Measurements from ENCODE around the gene C4BPB. TPM values are rescaled to one million over a fixed set of nuclear protein-coding genes. Genes with fewer than 3 reads are reported as not detected.
A peak's percentile ranks its signal among the peaks of the same experiment; 100 is the strongest.

C4BPB gene
- total and polyA plus RNA-seq, 2 of the 13 experiments (the other 11 are each of a cell fraction or from before 2014, with no cell fraction given), result 155 to 266 TPM

- TF ChIP-seq MYC (CRISPR knock-in tag; IDR thresholded peaks at IDR 0.05; ENCODE audit: borderline replicate concordance) (no peak), FOXK2 (IDR thresholded peaks at IDR 0.05) (no peak), IKZF5 (CRISPR knock-in tag; IDR thresholded peaks at IDR 0.05) (no peak), KLF11 (CRISPR knock-in tag; IDR thresholded peaks at IDR 0.05) (no peak)
- TF ChIP-seq, protein P1, sequence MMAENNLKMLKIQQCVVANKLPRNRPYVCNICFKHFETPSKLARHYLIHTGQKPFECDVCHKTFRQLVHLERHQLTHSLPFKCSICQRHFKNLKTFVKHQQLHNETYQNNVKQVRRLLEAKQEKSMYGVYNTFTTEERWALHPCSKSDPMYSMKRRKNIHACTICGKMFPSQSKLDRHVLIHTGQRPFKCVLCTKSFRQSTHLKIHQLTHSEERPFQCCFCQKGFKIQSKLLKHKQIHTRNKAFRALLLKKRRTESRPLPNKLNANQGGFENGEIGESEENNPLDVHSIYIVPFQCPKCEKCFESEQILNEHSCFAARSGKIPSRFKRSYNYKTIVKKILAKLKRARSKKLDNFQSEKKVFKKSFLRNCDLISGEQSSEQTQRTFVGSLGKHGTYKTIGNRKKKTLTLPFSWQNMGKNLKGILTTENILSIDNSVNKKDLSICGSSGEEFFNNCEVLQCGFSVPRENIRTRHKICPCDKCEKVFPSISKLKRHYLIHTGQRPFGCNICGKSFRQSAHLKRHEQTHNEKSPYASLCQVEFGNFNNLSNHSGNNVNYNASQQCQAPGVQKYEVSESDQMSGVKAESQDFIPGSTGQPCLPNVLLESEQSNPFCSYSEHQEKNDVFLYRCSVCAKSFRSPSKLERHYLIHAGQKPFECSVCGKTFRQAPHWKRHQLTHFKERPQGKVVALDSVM (CRISPR knock-in tag; IDR thresholded peaks at IDR 0.05), result no peak
These were observed 21.5 kb upstream of the C4BPB start (continued) for GRCh38 chr1:207067185-207067584.

DNA sequence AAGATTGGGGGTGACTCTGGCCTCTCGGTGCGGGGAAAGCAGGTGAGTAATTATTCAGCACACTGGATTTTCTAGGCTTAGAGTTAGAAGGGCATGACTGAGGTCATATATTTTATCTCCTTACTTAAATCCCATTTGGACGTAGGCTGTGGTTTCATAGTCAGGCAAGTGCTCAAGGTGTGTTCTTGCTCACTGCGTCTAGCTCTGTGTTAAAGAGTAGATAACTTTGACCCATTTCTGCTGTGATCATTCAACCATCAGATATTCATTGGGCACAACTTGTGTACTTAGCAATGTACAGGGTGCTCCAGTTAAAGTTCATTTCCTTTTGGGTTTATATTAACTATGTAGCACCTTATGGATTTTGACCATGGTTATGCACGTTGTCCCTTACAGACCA, 21.0 kb upstream of the C4BPB start:
- H2AFZ ChIP-seq (ENCODE audit: low read length), result no peak overlapping the region
- 63% methylated on average over 5 of the region's 5 CpGs for WGBS (ENCODE audit: low lambda C conversion rate)
- ChIA-PET POLR2A (interaction anchor here (1.1 kb wide), 1 partner anchor 14 kb away, joined by 3 read pairs; the partner anchor contains the start of gene PFKFB2), CTCF (ENCODE audit: low intra/inter-chr PET ratio, low total read pairs) (no interaction called here)
- H3K36me3 ChIP-seq (replicated peaks in 1 of 2; ENCODE audit: control insufficient read depth in 1 of 2, insufficient read depth in 2 of 2, low read length in 2 of 2), result peaks cover 12 to 37% of the 10 kb centered on the region in 2 experiments; a peak in 4 of 5 replicates
- H3K27me3 ChIP-seq (ENCODE audit: control insufficient read depth in 1 of 2, insufficient read depth in 2 of 2, low read length in 2 of 2), result no peaks in the 10 kb centered on the region
- no peaks in the 10 kb centered on the region for H4K20me1 ChIP-seq (ENCODE audit: insufficient read depth, low read length)
- no peak for FAIRE-seq
- H3K9ac ChIP-seq (ENCODE audit: insufficient read depth, low read depth, low read length), result no peak overlapping the region
- H3K4me3 ChIP-seq (replicated peaks in 1 of 3; ENCODE audit: insufficient read depth in 1 of 3, low read depth in 2 of 3, low read length in 3 of 3), result no peak overlapping the region
- peak overlapping the region; percentile 8; the same call in 1 of the 2 replicates for H3K4me2 ChIP-seq (ENCODE audit: low read depth, low read length)
- H3K9me3 ChIP-seq (ENCODE audit: low read length), result no peaks in the 10 kb centered on the region
- intact Hi-C loops (cut with micrococcal nuclease; ENCODE audit: unreplicated experiment), result no loop called here
- peak overlapping the region; percentile 46 for H3K27ac ChIP-seq (ENCODE audit: extremely low read length, insufficient read depth, low read length)
- H3K4me1 ChIP-seq (ENCODE audit: insufficient read depth, low read length), result peaks cover 21% of the 10 kb centered on the region
- ATAC-seq, result peak; percentile 75
- no TSS peak for BruUV-seq (replicated peaks)
- H3K79me2 ChIP-seq (ENCODE audit: insufficient read depth, low read length), result no peaks in the 10 kb centered on the region
- in situ Hi-C loops (cut with HindIII; ENCODE audit: extremely low pct_ligation_motif_present, low pct_unique_long_range_greater_than_20kb), result no loop called here
- DNase-seq (ENCODE audit: low spot score), result no peak
- TF ChIP-seq, protein P2, sequence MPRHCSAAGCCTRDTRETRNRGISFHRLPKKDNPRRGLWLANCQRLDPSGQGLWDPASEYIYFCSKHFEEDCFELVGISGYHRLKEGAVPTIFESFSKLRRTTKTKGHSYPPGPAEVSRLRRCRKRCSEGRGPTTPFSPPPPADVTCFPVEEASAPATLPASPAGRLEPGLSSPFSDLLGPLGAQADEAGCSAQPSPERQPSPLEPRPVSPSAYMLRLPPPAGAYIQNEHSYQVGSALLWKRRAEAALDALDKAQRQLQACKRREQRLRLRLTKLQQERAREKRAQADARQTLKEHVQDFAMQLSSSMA (CRISPR knock-in tag; IDR thresholded peaks at IDR 0.05), result no peak
- no peak for TF ChIP-seq MIER2 (CRISPR knock-in tag; IDR thresholded peaks at IDR 0.05)
- peak; percentile 77 for TF ChIP-seq PAXIP1 (CRISPR knock-in tag; conservative IDR thresholded peaks at IDR 0.05)
- TF ChIP-seq SSRP1 (CRISPR knock-in tag; IDR thresholded peaks at IDR 0.05), result no peak
- peak; percentile 29; the same call in 1 of the 2 replicates for TF ChIP-seq ZBTB20 (CRISPR knock-in tag; IDR thresholded peaks at IDR 0.05; ENCODE audit: borderline replicate concordance, low read depth)
- TF ChIP-seq TCF12 (IDR thresholded peaks at IDR 0.05), result no peak
- no peak for TF ChIP-seq TCF12 (CRISPR knock-in tag; IDR thresholded peaks at IDR 0.05)
- TF ChIP-seq RBFOX2 (IDR thresholded peaks at IDR 0.05; ENCODE audit: low read depth, low read length), result no peak
- no peak for TF ChIP-seq BATF2 (CRISPR knock-in tag; IDR thresholded peaks at IDR 0.05)
- TF ChIP-seq ZBTB7A (CRISPR knock-in tag; IDR thresholded peaks at IDR 0.05), result no peak
